ENCODE results near the gene OTUD7B.

OTUD7B gene

GRCh38 chr1:149916193-149916897 lies 94.2 kb downstream of the OTUD7B start:
- no peak for FAIRE-seq
- no peak for DNase-seq (ENCODE audit: insufficient read length, low spot score)
- no peak for TF ChIP-seq POLR2AphosphoS5 (IDR thresholded peaks at IDR 0.05; ENCODE audit: low read depth, low read length)
- no peak for TF ChIP-seq PAX5 (IDR thresholded peaks at IDR 0.05; ENCODE audit: insufficient read depth, low read length, severe bottlenecking)
- no peak for TF ChIP-seq POU2F2 (IDR thresholded peaks at IDR 0.05; ENCODE audit: low read depth, low read length)
- TF ChIP-seq TAF1 (IDR thresholded peaks at IDR 0.05; ENCODE audit: low read depth, low read length), result no peak
- TF ChIP-seq POLR2A (IDR thresholded peaks at IDR 0.05; ENCODE audit: low read depth, low read length), result no peak
- TF ChIP-seq SPI1 (IDR thresholded peaks at IDR 0.05; ENCODE audit: low read depth, low read length), result peak; percentile 55

GRCh38 chr1:149915429-149916192 lies 94.9 kb downstream of the OTUD7B start:
- FAIRE-seq (peak; percentile 16), DNase-seq (ENCODE audit: insufficient read length, low spot score) (no peak)

GRCh38 chr1:149914545-149914944 lies 96.0 kb downstream of the OTUD7B start:
- no peak for FAIRE-seq
- TF ChIP-seq SPI1 (IDR thresholded peaks at IDR 0.05; ENCODE audit: low read depth, low read length) (peak; percentile 31; the same call in 1 of the 2 replicates), TAF1 (IDR thresholded peaks at IDR 0.05; ENCODE audit: low read depth, low read length) (no peak), POLR2A (IDR thresholded peaks at IDR 0.05; ENCODE audit: low read depth, low read length) (no peak)
- no peak for DNase-seq (ENCODE audit: insufficient read length, low spot score)

More at GRCh38 chr1:149915429-149916192, 94.9 kb downstream of the OTUD7B start:
- no peak for TF ChIP-seq POU2F2 (IDR thresholded peaks at IDR 0.05; ENCODE audit: low read depth, low read length)
- TF ChIP-seq POLR2AphosphoS5 (IDR thresholded peaks at IDR 0.05; ENCODE audit: low read depth, low read length), result no peak
- no peak for TF ChIP-seq SPI1 (IDR thresholded peaks at IDR 0.05; ENCODE audit: low read depth, low read length)
- no peak for TF ChIP-seq TAF1 (IDR thresholded peaks at IDR 0.05; ENCODE audit: low read depth, low read length)
- no peak for TF ChIP-seq PAX5 (IDR thresholded peaks at IDR 0.05; ENCODE audit: insufficient read depth, low read length, severe bottlenecking)
- no peak for TF ChIP-seq POLR2A (IDR thresholded peaks at IDR 0.05; ENCODE audit: low read depth, low read length)

- no peak for FAIRE-seq
- no peak for DNase-seq (ENCODE audit: insufficient read length, low spot score)
- TF ChIP-seq POU2F2 (IDR thresholded peaks at IDR 0.05; ENCODE audit: low read depth, low read length) (no peak), SPI1 (IDR thresholded peaks at IDR 0.05; ENCODE audit: low read depth, low read length) (no peak), POLR2A (IDR thresholded peaks at IDR 0.05; ENCODE audit: low read depth, low read length) (no peak), TAF1 (IDR thresholded peaks at IDR 0.05; ENCODE audit: low read depth, low read length) (no peak), POLR2AphosphoS5 (IDR thresholded peaks at IDR 0.05; ENCODE audit: low read depth, low read length) (no peak), PAX5 (IDR thresholded peaks at IDR 0.05; ENCODE audit: insufficient read depth, low read length, severe bottlenecking) (no peak)
These were observed 103.9 kb downstream of the OTUD7B start for GRCh38 chr1:149906570-149907075.

GRCh38 chr1:149903836-149904491 lies 106.6 kb downstream of the OTUD7B start:
- TF ChIP-seq SPI1 (IDR thresholded peaks at IDR 0.05; ENCODE audit: low read depth, low read length) (no peak), POU2F2 (IDR thresholded peaks at IDR 0.05; ENCODE audit: low read depth, low read length) (no peak), POLR2A (IDR thresholded peaks at IDR 0.05; ENCODE audit: low read depth, low read length) (no peak), TAF1 (IDR thresholded peaks at IDR 0.05; ENCODE audit: low read depth, low read length) (no peak), POLR2AphosphoS5 (IDR thresholded peaks at IDR 0.05; ENCODE audit: low read depth, low read length) (no peak), PAX5 (IDR thresholded peaks at IDR 0.05; ENCODE audit: insufficient read depth, low read length, severe bottlenecking) (no peak)
- FAIRE-seq (no peak), DNase-seq (ENCODE audit: insufficient read length, low spot score) (no peak)

GRCh38 chr1:149899460-149900284 lies 110.9 kb downstream of the OTUD7B start, which contains the start of gene BOLA1:
Gene BOLA1, plus strand, starts transcription at chr1:149899568. Its CDS starts 492 bp downstream, at chr1:149900060.
- TF ChIP-seq PAX5 (IDR thresholded peaks at IDR 0.05; ENCODE audit: insufficient read depth, low read length, severe bottlenecking) (no peak), SPI1 (IDR thresholded peaks at IDR 0.05; ENCODE audit: low read depth, low read length) (no peak), POU2F2 (IDR thresholded peaks at IDR 0.05; ENCODE audit: low read depth, low read length) (peak; percentile 44; the same call in 1 of the 2 replicates), POLR2AphosphoS5 (IDR thresholded peaks at IDR 0.05; ENCODE audit: low read depth, low read length) (peak; percentile 72), TAF1 (IDR thresholded peaks at IDR 0.05; ENCODE audit: low read depth, low read length) (0 out of 2 replicates have a peak, but pooled peaks have one; percentile 30), POLR2A (IDR thresholded peaks at IDR 0.05; ENCODE audit: low read depth, low read length) (0 out of 2 replicates have a peak, but pooled peaks have one; percentile 58)
- DNase-seq (ENCODE audit: insufficient read length, low spot score) (peak; percentile 94), FAIRE-seq (peak; percentile 99)

GRCh38 chr1:149896575-149896974 lies 114.0 kb downstream of the OTUD7B start:
- DNase-seq (ENCODE audit: insufficient read length, low spot score) (no peak), FAIRE-seq (no peak)
- no peak for TF ChIP-seq POLR2A (IDR thresholded peaks at IDR 0.05; ENCODE audit: low read depth, low read length)
- no peak for TF ChIP-seq POLR2AphosphoS5 (IDR thresholded peaks at IDR 0.05; ENCODE audit: low read depth, low read length)
- no peak for TF ChIP-seq PAX5 (IDR thresholded peaks at IDR 0.05; ENCODE audit: insufficient read depth, low read length, severe bottlenecking)
- TF ChIP-seq POU2F2 (IDR thresholded peaks at IDR 0.05; ENCODE audit: low read depth, low read length), result no peak
- no peak for TF ChIP-seq SPI1 (IDR thresholded peaks at IDR 0.05; ENCODE audit: low read depth, low read length)
- TF ChIP-seq TAF1 (IDR thresholded peaks at IDR 0.05; ENCODE audit: low read depth, low read length), result no peak

GRCh38 chr1:149888999-149889289 lies 121.6 kb downstream of the OTUD7B start:
- no peak for TF ChIP-seq TAF1 (IDR thresholded peaks at IDR 0.05; ENCODE audit: low read depth, low read length)
- TF ChIP-seq PAX5 (IDR thresholded peaks at IDR 0.05; ENCODE audit: insufficient read depth, low read length, severe bottlenecking), result no peak
- TF ChIP-seq POLR2AphosphoS5 (IDR thresholded peaks at IDR 0.05; ENCODE audit: low read depth, low read length), result no peak
- FAIRE-seq (no peak), DNase-seq (ENCODE audit: insufficient read length, low spot score) (no peak)
